SHP77 (cell line): ENCODE results near the gene LSAMP.

Source experiments
- DNase-seq, 2 experiments: peaks; one replicate each; lab custom pipeline; 2025; lab: John Stamatoyannopoulos, UW

Gene LSAMP

GRCh38 chr3:115958526-115958925 is 486.8 kb downstream of the LSAMP start:
- no peak for DNase-seq

GRCh38 chr3:115947325-115947724 is 498.0 kb downstream of the LSAMP start:
- DNase-seq: no peak

GRCh38 chr3:115943579-115943978 is 501.7 kb downstream of the LSAMP start:
- DNase-seq: no peak

GRCh38 chr3:115937054-115937453 is 508.2 kb downstream of the LSAMP start:
- no peak for DNase-seq

- DNase-seq: no peak
Observed at GRCh38 chr3:115932807-115933206, 512.5 kb downstream of the LSAMP start.

GRCh38 chr3:115931581-115931980 is 513.7 kb downstream of the LSAMP start:
- no peak for DNase-seq

- no peak for DNase-seq
Observed at GRCh38 chr3:115930922-115931321, 514.4 kb downstream of the LSAMP start.

- DNase-seq: no peak
Observed at GRCh38 chr3:115930168-115930567, 515.1 kb downstream of the LSAMP start.

GRCh38 chr3:115928376-115928775 is 516.9 kb downstream of the LSAMP start:
- DNase-seq: no peak

- no peak for DNase-seq
Observed at GRCh38 chr3:115927197-115927596, 518.1 kb downstream of the LSAMP start.

- peak in 1 of 2 experiments; percentile 9 for DNase-seq
Observed at GRCh38 chr3:115922681-115923347, 522.5 kb downstream of the LSAMP start.

- DNase-seq: no peak
Observed at GRCh38 chr3:115921711-115922110, 523.6 kb downstream of the LSAMP start.

- DNase-seq: no peak
Observed at GRCh38 chr3:115918900-115919299, 526.4 kb downstream of the LSAMP start.

- no peak for DNase-seq
Observed at GRCh38 chr3:115916866-115917265, 528.4 kb downstream of the LSAMP start.

GRCh38 chr3:115915061-115915460 is 530.2 kb downstream of the LSAMP start:
- no peak for DNase-seq

GRCh38 chr3:115913069-115913686 is 532.1 kb downstream of the LSAMP start:
- DNase-seq: no peak

GRCh38 chr3:115912372-115912771 is 532.9 kb downstream of the LSAMP start:
- DNase-seq: no peak

- DNase-seq: no peak
Observed at GRCh38 chr3:115905871-115906270, 539.4 kb downstream of the LSAMP start.

- no peak for DNase-seq
Observed at GRCh38 chr3:115903843-115904242, 541.4 kb downstream of the LSAMP start.

- no peak for DNase-seq
Observed at GRCh38 chr3:115901008-115901407, 544.3 kb downstream of the LSAMP start.

- no peak for DNase-seq
Observed at GRCh38 chr3:115899535-115899934, 545.8 kb downstream of the LSAMP start.

- no peak for DNase-seq
Observed at GRCh38 chr3:115898656-115899410, 546.5 kb downstream of the LSAMP start.

GRCh38 chr3:115891006-115891636 is 554.2 kb downstream of the LSAMP start:
- DNase-seq: no peak
